HepG2 (cell line): Measurements from ENCODE around the gene ZDHHC16. TPM values are rescaled to one million over a fixed set of nuclear protein-coding genes. Genes with fewer than 3 reads are reported as not detected.

Experiments
- ARNT2 ChIP-seq: sonication (generic); formaldehyde crosslinking; IDR thresholded peaks from 2 replicates; pipeline ENCODE4 v1.8.0; 2022; ENCODE audit warnings: mild to moderate bottlenecking, low read depth, missing genetic modification reagents, moderate library complexity
- ELF1 ChIP-seq: sonication (generic); formaldehyde crosslinking; IDR thresholded peaks from 2 replicates; pipeline ENCODE4 v1.4.0; 2020; ENCODE audit warnings: missing genetic modification reagents
- HDAC2 ChIP-seq: sonication (generic); formaldehyde crosslinking; IDR thresholded peaks from 2 replicates; pipeline ENCODE4 v1.4.0; 2020; ENCODE audit warnings: missing genetic modification reagents
- HMG20A ChIP-seq: IDR thresholded peaks from 2 replicates; pipeline ENCODE4 v1.6.1; 2016; ENCODE audit warnings: borderline replicate concordance
- IKZF4 ChIP-seq: sonication (generic); formaldehyde crosslinking; IDR thresholded peaks from 2 replicates; pipeline ENCODE4 v1.5.1; 2020; ENCODE audit warnings: borderline replicate concordance, mild to moderate bottlenecking, low read depth, missing genetic modification reagents; ENCODE audit errors: not compliant biosample characterization
- MAFG ChIP-seq: sonication (generic); formaldehyde crosslinking; IDR thresholded peaks from 2 replicates; pipeline ENCODE4 v1.5.1; 2020; ENCODE audit warnings: mild to moderate bottlenecking, missing genetic modification reagents
- NFE2L2 ChIP-seq: fragments of 150-350 bp; IDR thresholded peaks from 2 replicates; pipeline ENCODE4 v1.6.1; 2014; ENCODE audit warnings: low read length
- NONO ChIP-seq, 2 experiments: fragments of 450-650 bp in 1 of 2; sonication (generic) in 1 of 2; formaldehyde crosslinking in 1 of 2; IDR thresholded peaks in 1 of 2; conservative IDR thresholded peaks in 1 of 2; 2 replicates each; pipeline versions ENCODE4 v1.6.1 to v1.8.0; 2017 to 2022; ENCODE audit warnings: mild to moderate bottlenecking in 1 of 2, missing genetic modification reagents in 1 of 2, moderate library complexity in 1 of 2
- PAX8 ChIP-seq: sonication (generic); formaldehyde crosslinking; IDR thresholded peaks from 2 replicates; pipeline ENCODE4 v1.8.0; 2022; ENCODE audit warnings: mild to moderate bottlenecking, missing genetic modification reagents, borderline replicate concordance
- PPARG ChIP-seq: conservative IDR thresholded peaks from 2 replicates; pipeline ENCODE4 v1.6.1; 2016; ENCODE audit warnings: missing biosample characterization, missing genetic modification reagents
- RCOR2 ChIP-seq: IDR thresholded peaks from 2 replicates; pipeline ENCODE4 v1.6.1; 2016; ENCODE audit warnings: missing biosample characterization, missing genetic modification reagents
- REST ChIP-seq, 2 experiments: IDR thresholded peaks; 2 replicates each; pipeline ENCODE4 v1.6.1; 2011 to 2012; ENCODE audit warnings: low read length in 2 of 2, borderline replicate concordance in 1 of 2, low read depth in 1 of 2, mild to moderate bottlenecking in 1 of 2, moderate library complexity in 1 of 2
- SALL1 ChIP-seq: sonication (generic); formaldehyde crosslinking; IDR thresholded peaks from 2 replicates; pipeline ENCODE4 v1.8.0; 2022; ENCODE audit warnings: mild to moderate bottlenecking, missing genetic modification reagents
- ZBTB10 ChIP-seq: sonication (generic); formaldehyde crosslinking; IDR thresholded peaks from 2 replicates; pipeline ENCODE4 v1.4.0; 2020; ENCODE audit warnings: missing genetic modification reagents, borderline replicate concordance
- ZFP36L1 ChIP-seq: sonication (generic); formaldehyde crosslinking; IDR thresholded peaks from 2 replicates; pipeline ENCODE4 v1.8.0; 2022; ENCODE audit warnings: mild to moderate bottlenecking, missing genetic modification reagents, moderate library complexity
- ZFP82 ChIP-seq: sonication (generic); formaldehyde crosslinking; IDR thresholded peaks from 2 replicates; pipeline ENCODE4 v1.5.1; 2020; ENCODE audit warnings: mild to moderate bottlenecking, missing genetic modification reagents, borderline replicate concordance
- ZFY ChIP-seq: sonication (generic); formaldehyde crosslinking; IDR thresholded peaks from 2 replicates; pipeline ENCODE4 v1.4.0; 2020; ENCODE audit warnings: missing genetic modification reagents
- ZIK1 ChIP-seq: sonication (generic); formaldehyde crosslinking; IDR thresholded peaks from 2 replicates; pipeline ENCODE4 v1.5.0; 2020; ENCODE audit warnings: mild to moderate bottlenecking, low read depth, missing genetic modification reagents, borderline replicate concordance
- ZNF138 ChIP-seq: sonication (generic); formaldehyde crosslinking; IDR thresholded peaks from 2 replicates; pipeline ENCODE4 v1.5.0; 2020; ENCODE audit warnings: mild to moderate bottlenecking, low read depth, missing genetic modification reagents
- ZNF143 ChIP-seq: sonication (generic); formaldehyde crosslinking; IDR thresholded peaks from 2 replicates; pipeline ENCODE4 v1.4.0; 2020; ENCODE audit warnings: missing genetic modification reagents
- ZNF333 ChIP-seq: sonication (generic); formaldehyde crosslinking; IDR thresholded peaks from 2 replicates; pipeline ENCODE4 v1.4.0; 2020; ENCODE audit warnings: mild to moderate bottlenecking, missing genetic modification reagents, borderline replicate concordance
- ZNF766 ChIP-seq: sonication (generic); formaldehyde crosslinking; IDR thresholded peaks from 2 replicates; pipeline ENCODE4 v1.5.0; 2020; ENCODE audit warnings: missing genetic modification reagents, borderline replicate concordance
- ZSCAN22 ChIP-seq: sonication (generic); formaldehyde crosslinking; IDR thresholded peaks from 2 replicates; pipeline ENCODE4 v1.4.0; 2020; ENCODE audit warnings: mild to moderate bottlenecking, missing genetic modification reagents
- polyA plus RNA-seq, 8 experiments: library from polyadenylated mRNA; depleted of rRNA in 3 of 8; stranded (reverse) in 7 of 8; unstranded in 1 of 8; fragments of >200 nt; fragmentation: Illumina TruSeq in 4 of 8; extraction: Trizol in 4 of 8; gene quantifications; 2 replicates each; pipeline versions ENCODE4 v1.2.1 to v1.2.3, GENCODE V29; 2011 to 2016; ENCODE audit warnings: low read depth in 4 of 8, missing spikeins in 1 of 8, mixed read lengths in 1 of 8; ENCODE audit not compliant: insufficient read depth in 1 of 8
- total RNA-seq, 5 experiments: library from RNA; depleted of rRNA; stranded (reverse); fragments of >200 nt; fragmentation: Illumina TruSeq; extraction: Trizol; gene quantifications; 2 replicates each; pipeline ENCODE4 v1.2.3, GENCODE V29; 2016; ENCODE audit warnings: low read depth in 1 of 5

ZDHHC16 gene
- total and polyA plus RNA-seq, 2 of the 13 experiments (the other 11 are each of a cell fraction or from before 2014, with no cell fraction given): 40.8 to 41.8 TPM

GRCh38 chr10:97411406-97411805 is 34.6 kb upstream of the ZDHHC16 start (continued):
- TF ChIP-seq ELF1 (CRISPR knock-in tag) (no peak), ZIK1 (CRISPR knock-in tag) (no peak), PAX8 (CRISPR knock-in tag) (no peak), MAFG (CRISPR knock-in tag) (no peak), RCOR2 (CRISPR knock-in tag) (0 out of 2 replicates have a peak, but pooled peaks have one; percentile 48), ZNF766 (CRISPR knock-in tag) (no peak), HDAC2 (CRISPR knock-in tag) (peak; percentile 38; the same call in 1 of the 2 replicates), IKZF4 (CRISPR knock-in tag) (no peak), ZNF138 (CRISPR knock-in tag) (no peak), REST (IDR thresholded peaks at IDR 0.05; ENCODE audit: borderline replicate concordance in 1 of 2, low read depth in 1 of 2, low read length in 2 of 2) (peak in 1 of 2 experiments; percentile 76; a peak in 3 of 4 replicates), HMG20A (CRISPR knock-in tag) (no peak; the same call in 1 of the 2 replicates), ZBTB10 (CRISPR knock-in tag) (no peak), ZFP36L1 (CRISPR knock-in tag) (no peak), NFE2L2 (no peak), ZSCAN22 (CRISPR knock-in tag) (peak; percentile 95), PPARG (CRISPR knock-in tag) (0 out of 2 replicates have a peak, but pooled peaks have one; percentile 19), ZFP82 (no peak), ZFY (no peak), SALL1 (CRISPR knock-in tag) (peak; percentile 54), ZNF143 (no peak), NONO (IDR thresholded peaks at IDR 0.05) (no peak), NONO (CRISPR knock-in tag; conservative IDR thresholded peaks at IDR 0.05) (no peak), ARNT2 (CRISPR knock-in tag) (no peak), ZNF333 (no peak)
